SK-N-MC (cell line): ENCODE measurements around the gene TRPM5.

Source experiments
- EZH2 ChIP-seq: fragments of 200-600 bp; sonication (generic); IDR thresholded peaks from one replicate; pipeline ENCODE4 v1.6.1; 2017; ENCODE audit warnings: antibody characterized with exemption
- FOXP2 ChIP-seq: optimal IDR thresholded peaks from 2 replicates; pipeline ENCODE3; 2011; ENCODE audit warnings: mild to moderate bottlenecking, moderate library complexity; ENCODE audit not compliant: insufficient read depth; ENCODE audit errors: extremely low read length, control extremely low read depth
- POLR2AphosphoS5 ChIP-seq: IDR thresholded peaks from 2 replicates; pipeline ENCODE4 v1.6.1; 2012; ENCODE audit warnings: mild to moderate bottlenecking, low read depth, low read length, borderline replicate concordance

- TF ChIP-seq POLR2AphosphoS5 (no peak), EZH2 (no peak), FOXP2 (no peak)
These were observed 20.3 kb upstream of the TRPM5 start for GRCh38 chr11:2464451-2465165.
